ENCODE data around the gene INAVA. TPM values are rescaled to one million over a fixed set of nuclear protein-coding genes. Genes with fewer than 3 reads are reported as not detected.

The INAVA gene
- total and polyA plus RNA-seq, 2 donors from 2014 or later = 22.1 to 48.8 TPM

DNA sequence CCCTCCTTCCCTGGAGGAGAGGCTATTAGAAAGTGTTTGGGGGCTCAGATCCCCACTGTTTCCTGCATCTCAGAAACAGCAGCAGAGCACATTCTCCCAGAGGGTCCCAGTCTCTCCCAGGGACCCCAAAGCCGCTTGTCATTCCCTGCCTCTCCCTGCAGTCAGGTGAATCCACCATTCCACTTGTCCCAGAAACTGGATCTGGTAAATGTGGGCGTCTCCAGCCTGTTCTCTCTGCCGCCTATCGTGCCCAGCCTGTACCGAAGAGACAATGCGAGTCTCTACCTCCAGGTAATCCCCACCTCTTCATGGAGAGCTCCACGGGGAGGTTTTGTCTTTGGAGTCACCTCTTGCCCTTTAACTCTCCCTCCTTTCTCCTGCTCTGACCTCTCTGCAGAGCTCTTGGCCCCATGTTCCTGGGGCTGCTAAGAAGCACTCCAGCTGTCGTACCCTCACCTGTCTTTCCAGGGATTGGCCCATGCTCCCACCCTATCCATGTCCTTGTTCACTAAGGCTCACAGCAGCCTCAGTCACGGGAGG lies 26.9 kb downstream of the INAVA start:
- Histone ChIP-seq H3K27ac (ENCODE audit: low read depth in 2 of 2, low read length in 2 of 2) (no peak overlapping the region), H3K4me3 (ENCODE audit: low read length in 3 of 3) (no peak overlapping the region), H3K4me1 (ENCODE audit: control insufficient read depth in 2 of 3, insufficient read depth in 2 of 3, low read depth in 1 of 3, low read length in 3 of 3) (peaks cover 0 to 3% (median 0%) of the 10 kb centered on the region in 3 donors), H3K9ac (ENCODE audit: low read length in 3 of 3) (no peak overlapping the region), H3K9me3 (ENCODE audit: control insufficient read depth in 2 of 3, insufficient read depth in 1 of 3, low read length in 3 of 3) (no peaks in the 10 kb centered on the region), H3K27me3 (ENCODE audit: control insufficient read depth, insufficient read depth, low read length) (no peaks in the 10 kb centered on the region), H3K36me3 (ENCODE audit: control insufficient read depth in 2 of 3, insufficient read depth in 3 of 3, low read length in 3 of 3) (no peaks in the 10 kb centered on the region)
- TF ChIP-seq, protein P1, sequence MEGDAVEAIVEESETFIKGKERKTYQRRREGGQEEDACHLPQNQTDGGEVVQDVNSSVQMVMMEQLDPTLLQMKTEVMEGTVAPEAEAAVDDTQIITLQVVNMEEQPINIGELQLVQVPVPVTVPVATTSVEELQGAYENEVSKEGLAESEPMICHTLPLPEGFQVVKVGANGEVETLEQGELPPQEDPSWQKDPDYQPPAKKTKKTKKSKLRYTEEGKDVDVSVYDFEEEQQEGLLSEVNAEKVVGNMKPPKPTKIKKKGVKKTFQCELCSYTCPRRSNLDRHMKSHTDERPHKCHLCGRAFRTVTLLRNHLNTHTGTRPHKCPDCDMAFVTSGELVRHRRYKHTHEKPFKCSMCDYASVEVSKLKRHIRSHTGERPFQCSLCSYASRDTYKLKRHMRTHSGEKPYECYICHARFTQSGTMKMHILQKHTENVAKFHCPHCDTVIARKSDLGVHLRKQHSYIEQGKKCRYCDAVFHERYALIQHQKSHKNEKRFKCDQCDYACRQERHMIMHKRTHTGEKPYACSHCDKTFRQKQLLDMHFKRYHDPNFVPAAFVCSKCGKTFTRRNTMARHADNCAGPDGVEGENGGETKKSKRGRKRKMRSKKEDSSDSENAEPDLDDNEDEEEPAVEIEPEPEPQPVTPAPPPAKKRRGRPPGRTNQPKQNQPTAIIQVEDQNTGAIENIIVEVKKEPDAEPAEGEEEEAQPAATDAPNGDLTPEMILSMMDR (IDR thresholded peaks at IDR 0.05; ENCODE audit: borderline replicate concordance, extremely low read depth, insufficient read depth) = no peak
- intact Hi-C loops (cut with DNase I) = no loop called here
- no peak for FAIRE-seq
- peak in 1 of 5 donors; percentile 27 for DNase-seq

DNA sequence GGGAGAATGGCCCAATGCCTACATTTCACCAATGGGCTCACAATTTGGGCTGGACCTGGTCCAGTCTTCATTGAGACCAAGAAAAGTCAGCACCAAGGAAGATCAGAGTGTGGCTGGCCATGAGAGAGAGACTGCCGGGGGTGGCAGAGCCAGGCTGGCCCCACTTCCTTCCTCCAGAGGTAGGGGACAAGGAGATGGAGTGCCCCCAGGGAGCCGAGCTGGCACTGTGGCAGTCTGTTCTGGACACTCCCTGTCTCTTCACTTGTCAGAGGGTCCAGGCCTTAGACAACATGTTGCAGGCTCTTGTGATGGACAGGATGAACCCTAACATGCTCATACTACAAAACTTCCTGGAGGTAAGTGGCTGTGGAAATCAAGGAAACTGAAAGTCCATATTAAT lies 27.7 kb downstream of the INAVA start:
- no peak overlapping the region for H3K27ac ChIP-seq (ENCODE audit: low read depth in 2 of 2, low read length in 2 of 2)
- no peak overlapping the region for H3K4me3 ChIP-seq (ENCODE audit: low read length in 3 of 3)
- H3K9ac ChIP-seq (ENCODE audit: low read length in 3 of 3) = no peak overlapping the region
- intact Hi-C loops (cut with DNase I) = no loop called here
- no peaks in the 10 kb centered on the region for H3K27me3 ChIP-seq (ENCODE audit: control insufficient read depth, insufficient read depth, low read length)
- H3K36me3 ChIP-seq (ENCODE audit: control insufficient read depth in 2 of 3, insufficient read depth in 3 of 3, low read length in 3 of 3) = no peaks in the 10 kb centered on the region
- DNase-seq = peak in 1 of 5 donors; percentile 35
- H3K4me1 ChIP-seq (ENCODE audit: control insufficient read depth in 2 of 3, insufficient read depth in 2 of 3, low read depth in 1 of 3, low read length in 3 of 3) = peaks cover 0 to 3% (median 0%) of the 10 kb centered on the region in 3 donors
- no peak for FAIRE-seq
- TF ChIP-seq, protein P1 (IDR thresholded peaks at IDR 0.05; ENCODE audit: borderline replicate concordance, extremely low read depth, insufficient read depth) = no peak
- no peaks in the 10 kb centered on the region for H3K9me3 ChIP-seq (ENCODE audit: control insufficient read depth in 2 of 3, insufficient read depth in 1 of 3, low read length in 3 of 3)

DNA sequence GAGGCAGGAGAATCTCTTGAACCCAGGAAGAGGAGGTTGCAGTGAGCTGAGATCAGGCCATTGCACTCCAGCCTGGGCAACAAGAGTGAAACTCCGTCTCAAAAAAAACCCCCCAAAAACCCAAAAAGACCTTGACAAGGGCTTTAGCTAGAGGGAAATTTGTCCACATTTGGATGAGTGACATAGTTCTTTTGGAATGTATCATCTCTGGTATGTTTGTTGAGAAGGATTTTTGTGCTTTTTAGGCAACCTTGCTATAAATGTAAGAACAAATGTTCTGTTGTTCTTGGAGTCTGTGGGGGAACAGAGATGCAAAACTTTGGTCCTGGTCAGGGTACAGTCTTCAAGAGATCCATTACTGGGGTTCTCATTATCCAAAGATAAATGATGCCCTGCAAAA lies 28.9 kb downstream of the INAVA start:
- H3K9me3 ChIP-seq (ENCODE audit: control insufficient read depth in 2 of 3, insufficient read depth in 1 of 3, low read length in 3 of 3) = no peaks in the 10 kb centered on the region
- TF ChIP-seq, protein P1 (IDR thresholded peaks at IDR 0.05; ENCODE audit: borderline replicate concordance, extremely low read depth, insufficient read depth) = no peak
- H3K4me1 ChIP-seq (ENCODE audit: control insufficient read depth in 2 of 3, insufficient read depth in 2 of 3, low read depth in 1 of 3, low read length in 3 of 3) = peaks cover 0 to 3% (median 0%) of the 10 kb centered on the region in 3 donors
- H3K9ac ChIP-seq (ENCODE audit: low read length in 3 of 3) = no peak overlapping the region
- H3K27ac ChIP-seq (ENCODE audit: low read depth in 2 of 2, low read length in 2 of 2) = no peak overlapping the region
- DNase-seq (no peak), FAIRE-seq (no peak)
- intact Hi-C loops (cut with DNase I) = no loop called here
- H3K27me3 ChIP-seq (ENCODE audit: control insufficient read depth, insufficient read depth, low read length) = no peaks in the 10 kb centered on the region
- no peaks in the 10 kb centered on the region for H3K36me3 ChIP-seq (ENCODE audit: control insufficient read depth in 2 of 3, insufficient read depth in 3 of 3, low read length in 3 of 3)
- no peak overlapping the region for H3K4me3 ChIP-seq (ENCODE audit: low read length in 3 of 3)

DNA sequence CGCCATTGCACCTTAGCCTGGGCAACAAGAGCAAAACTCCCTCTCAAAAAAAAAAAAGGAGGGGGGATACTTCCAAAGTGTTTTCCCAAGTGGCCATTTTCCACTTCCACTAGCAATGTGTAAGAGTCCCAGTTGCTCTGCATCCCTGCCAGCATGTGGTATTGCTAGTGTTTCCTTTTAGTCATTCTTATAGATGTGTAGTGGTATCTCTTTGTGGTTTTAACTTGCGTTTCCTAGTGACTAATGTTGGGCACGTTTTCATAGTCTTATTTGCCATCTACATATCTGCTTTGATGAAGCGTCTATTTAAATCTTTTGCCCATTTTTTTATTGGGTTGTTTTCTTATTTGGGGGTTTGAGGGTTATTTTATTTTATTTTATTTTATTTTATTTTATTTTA lies 31.1 kb downstream of the INAVA start:
- DNase-seq = no peak
- intact Hi-C loops (cut with DNase I) = no loop called here
- H3K9ac ChIP-seq (ENCODE audit: low read length in 3 of 3) = no peak overlapping the region
- H3K27me3 ChIP-seq (ENCODE audit: control insufficient read depth, insufficient read depth, low read length) = no peaks in the 10 kb centered on the region
- TF ChIP-seq, protein P1 (IDR thresholded peaks at IDR 0.05; ENCODE audit: borderline replicate concordance, extremely low read depth, insufficient read depth) = no peak
- no peak overlapping the region for H3K4me3 ChIP-seq (ENCODE audit: low read length in 3 of 3)
- no peaks in the 10 kb centered on the region for H3K9me3 ChIP-seq (ENCODE audit: control insufficient read depth in 2 of 3, insufficient read depth in 1 of 3, low read length in 3 of 3)
- H3K36me3 ChIP-seq (ENCODE audit: control insufficient read depth in 2 of 3, insufficient read depth in 3 of 3, low read length in 3 of 3) = no peaks in the 10 kb centered on the region
- H3K27ac ChIP-seq (ENCODE audit: low read depth in 2 of 2, low read length in 2 of 2) = no peak overlapping the region
- no peak for FAIRE-seq
- no peaks in the 10 kb centered on the region for H3K4me1 ChIP-seq (ENCODE audit: control insufficient read depth in 2 of 3, insufficient read depth in 2 of 3, low read depth in 1 of 3, low read length in 3 of 3)

Measured in kidney (tissue), 14 donors.